ENCODE measurements around the gene ZNF697.

Gene ZNF697

GRCh38 chr1:119679223-119679622 is 31.2 kb upstream of the ZNF697 start:
- Histone ChIP-seq H3K18ac (ENCODE audit: low read depth in 1 of 2, low read length in 2 of 2) (no peak overlapping the region), H3K23ac (ENCODE audit: low read length in 2 of 2) (no peak overlapping the region), H4K8ac (ENCODE audit: low read length) (no peak overlapping the region), H4K91ac (ENCODE audit: low read length) (no peak overlapping the region), H2BK12ac (ENCODE audit: low read length in 2 of 2) (no peak overlapping the region), H3K36me3 (ENCODE audit: control insufficient read depth in 1 of 2, insufficient read depth in 2 of 2, low read depth in 1 of 2, low read length in 2 of 2) (no peaks in the 10 kb centered on the region), H3K4me3 (ENCODE audit: insufficient read depth in 1 of 2, low read depth in 1 of 2, low read length in 2 of 2) (no peak overlapping the region), H3K14ac (ENCODE audit: low read length in 2 of 2) (no peak overlapping the region), H3K4me2 (ENCODE audit: low read length, poor library complexity, severe bottlenecking) (no peak overlapping the region), H3K4me1 (ENCODE audit: control insufficient read depth, insufficient read depth, low read depth, low read length) (no peaks in the 10 kb centered on the region), H3K27ac (ENCODE audit: low read length, poor library complexity, severe bottlenecking) (no peak overlapping the region), H3K79me1 (replicated peaks; ENCODE audit: low read length, poor library complexity, severe bottlenecking) (no peaks in the 10 kb centered on the region), H2BK5ac (ENCODE audit: low read depth, low read length, poor library complexity, severe bottlenecking) (no peak overlapping the region), H3K27me3 (ENCODE audit: control insufficient read depth in 1 of 2, insufficient read depth in 1 of 2, low read length in 2 of 2) (peaks cover 0 to 17% of the 10 kb centered on the region in 2 experiments), H2AK5ac (ENCODE audit: low read length, severe bottlenecking) (no peak overlapping the region), H2BK15ac (ENCODE audit: low read depth, poor library complexity, severe bottlenecking) (no peak overlapping the region), H3K9ac (ENCODE audit: low read length) (no peak overlapping the region), H2BK120ac (ENCODE audit: low read depth, low read length) (no peak overlapping the region), H3K9me3 (ENCODE audit: control insufficient read depth, low read length) (no peaks in the 10 kb centered on the region), H3K4ac (ENCODE audit: low read depth in 1 of 2, low read length in 2 of 2) (no peak overlapping the region), H2AFZ (ENCODE audit: low read depth, low read length) (no peak overlapping the region)
- no peak for DNase-seq
- WGBS: 100% methylated on average over 1 of the region's 1 CpG

- no peak overlapping the region for H2BK120ac ChIP-seq (ENCODE audit: low read depth, low read length)
- no peak overlapping the region for H3K4me2 ChIP-seq (ENCODE audit: low read length, poor library complexity, severe bottlenecking)
- H3K18ac ChIP-seq (ENCODE audit: low read depth in 1 of 2, low read length in 2 of 2): no peak overlapping the region
- H2BK5ac ChIP-seq (ENCODE audit: low read depth, low read length, poor library complexity, severe bottlenecking): no peak overlapping the region
- peak overlapping the region; percentile 62 for H2AK5ac ChIP-seq (ENCODE audit: low read length, severe bottlenecking)
- no peak overlapping the region for H2BK12ac ChIP-seq (ENCODE audit: low read length in 2 of 2)
- H3K27ac ChIP-seq (ENCODE audit: low read length, poor library complexity, severe bottlenecking): no peak overlapping the region
- no peak overlapping the region for H2AFZ ChIP-seq (ENCODE audit: low read depth, low read length)
- H3K4ac ChIP-seq (ENCODE audit: low read depth in 1 of 2, low read length in 2 of 2): no peak overlapping the region
- H3K4me3 ChIP-seq (ENCODE audit: insufficient read depth in 1 of 2, low read depth in 1 of 2, low read length in 2 of 2): no peak overlapping the region
- no peak for DNase-seq
- H3K23ac ChIP-seq (ENCODE audit: low read length in 2 of 2): no peak overlapping the region
- H4K91ac ChIP-seq (ENCODE audit: low read length): no peak overlapping the region
- no peaks in the 10 kb centered on the region for H3K9me3 ChIP-seq (ENCODE audit: control insufficient read depth, low read length)
- H2BK15ac ChIP-seq (ENCODE audit: low read depth, poor library complexity, severe bottlenecking): no peak overlapping the region
- H4K8ac ChIP-seq (ENCODE audit: low read length): no peak overlapping the region
- H3K9ac ChIP-seq (ENCODE audit: low read length): no peak overlapping the region
- H3K79me1 ChIP-seq (replicated peaks; ENCODE audit: low read length, poor library complexity, severe bottlenecking): no peaks in the 10 kb centered on the region
- WGBS: 92% methylated on average over 8 of the region's 8 CpGs
- no peak overlapping the region for H3K14ac ChIP-seq (ENCODE audit: low read length in 2 of 2)
- H3K4me1 ChIP-seq (ENCODE audit: control insufficient read depth, insufficient read depth, low read depth, low read length): no peaks in the 10 kb centered on the region
- peaks cover 0 to 14% of the 10 kb centered on the region in 2 experiments for H3K27me3 ChIP-seq (ENCODE audit: control insufficient read depth in 1 of 2, insufficient read depth in 1 of 2, low read length in 2 of 2)
- H3K36me3 ChIP-seq (ENCODE audit: control insufficient read depth in 1 of 2, insufficient read depth in 2 of 2, low read depth in 1 of 2, low read length in 2 of 2): no peaks in the 10 kb centered on the region
Observed at GRCh38 chr1:119676571-119677206, 28.6 kb upstream of the ZNF697 start.

- Histone ChIP-seq H2BK12ac (ENCODE audit: low read length in 2 of 2) (no peak overlapping the region), H3K14ac (ENCODE audit: low read length in 2 of 2) (no peak overlapping the region), H3K4me2 (ENCODE audit: low read length, poor library complexity, severe bottlenecking) (peak overlapping the region; percentile 67), H2AK5ac (ENCODE audit: low read length, severe bottlenecking) (no peak overlapping the region), H4K91ac (ENCODE audit: low read length) (no peak overlapping the region), H3K4ac (ENCODE audit: low read depth in 1 of 2, low read length in 2 of 2) (no peak overlapping the region), H2AFZ (ENCODE audit: low read depth, low read length) (peak overlapping the region; percentile 48), H2BK15ac (ENCODE audit: low read depth, poor library complexity, severe bottlenecking) (no peak overlapping the region), H3K27ac (ENCODE audit: low read length, poor library complexity, severe bottlenecking) (peak overlapping the region; percentile 23), H2BK5ac (ENCODE audit: low read depth, low read length, poor library complexity, severe bottlenecking) (no peak overlapping the region), H3K9ac (ENCODE audit: low read length) (peak overlapping the region; percentile 83), H3K79me1 (replicated peaks; ENCODE audit: low read length, poor library complexity, severe bottlenecking) (no peaks in the 10 kb centered on the region), H3K36me3 (ENCODE audit: control insufficient read depth in 1 of 2, insufficient read depth in 2 of 2, low read depth in 1 of 2, low read length in 2 of 2) (no peaks in the 10 kb centered on the region), H2BK120ac (ENCODE audit: low read depth, low read length) (no peak overlapping the region), H3K18ac (ENCODE audit: low read depth in 1 of 2, low read length in 2 of 2) (no peak overlapping the region), H3K9me3 (ENCODE audit: control insufficient read depth, low read length) (no peaks in the 10 kb centered on the region), H3K27me3 (ENCODE audit: control insufficient read depth in 1 of 2, insufficient read depth in 1 of 2, low read length in 2 of 2) (peaks cover 0 to 14% of the 10 kb centered on the region in 2 experiments), H4K8ac (ENCODE audit: low read length) (no peak overlapping the region), H3K4me3 (ENCODE audit: insufficient read depth in 1 of 2, low read depth in 1 of 2, low read length in 2 of 2) (peak overlapping the region; percentile 12 to 77), H3K23ac (ENCODE audit: low read length in 2 of 2) (no peak overlapping the region), H3K4me1 (ENCODE audit: control insufficient read depth, insufficient read depth, low read depth, low read length) (no peaks in the 10 kb centered on the region)
- 32% methylated on average over 14 of the region's 16 CpGs for WGBS
- peak; percentile 88 for DNase-seq
Observed at GRCh38 chr1:119675349-119676345, 27.6 kb upstream of the ZNF697 start.

GRCh38 chr1:119674835-119675289 is 26.8 kb upstream of the ZNF697 start:
- Histone ChIP-seq H3K23ac (ENCODE audit: low read length in 2 of 2) (no peak overlapping the region), H3K4ac (ENCODE audit: low read depth in 1 of 2, low read length in 2 of 2) (no peak overlapping the region), H2BK120ac (ENCODE audit: low read depth, low read length) (no peak overlapping the region), H3K4me2 (ENCODE audit: low read length, poor library complexity, severe bottlenecking) (no peak overlapping the region), H4K91ac (ENCODE audit: low read length) (no peak overlapping the region), H3K27me3 (ENCODE audit: control insufficient read depth in 1 of 2, insufficient read depth in 1 of 2, low read length in 2 of 2) (peaks cover 0 to 9% of the 10 kb centered on the region in 2 experiments), H3K36me3 (ENCODE audit: control insufficient read depth in 1 of 2, insufficient read depth in 2 of 2, low read depth in 1 of 2, low read length in 2 of 2) (no peaks in the 10 kb centered on the region), H4K8ac (ENCODE audit: low read length) (no peak overlapping the region), H3K4me1 (ENCODE audit: control insufficient read depth, insufficient read depth, low read depth, low read length) (no peaks in the 10 kb centered on the region), H3K9ac (ENCODE audit: low read length) (peak overlapping the region; percentile 83), H3K4me3 (ENCODE audit: insufficient read depth in 1 of 2, low read depth in 1 of 2, low read length in 2 of 2) (peak overlapping the region in 1 of 2 experiments; percentile 77), H3K14ac (ENCODE audit: low read length in 2 of 2) (no peak overlapping the region), H3K18ac (ENCODE audit: low read depth in 1 of 2, low read length in 2 of 2) (no peak overlapping the region), H2AK5ac (ENCODE audit: low read length, severe bottlenecking) (no peak overlapping the region), H3K27ac (ENCODE audit: low read length, poor library complexity, severe bottlenecking) (no peak overlapping the region), H2BK12ac (ENCODE audit: low read length in 2 of 2) (no peak overlapping the region), H3K9me3 (ENCODE audit: control insufficient read depth, low read length) (no peaks in the 10 kb centered on the region), H2BK5ac (ENCODE audit: low read depth, low read length, poor library complexity, severe bottlenecking) (no peak overlapping the region), H3K79me1 (replicated peaks; ENCODE audit: low read length, poor library complexity, severe bottlenecking) (no peaks in the 10 kb centered on the region), H2AFZ (ENCODE audit: low read depth, low read length) (no peak overlapping the region), H2BK15ac (ENCODE audit: low read depth, poor library complexity, severe bottlenecking) (no peak overlapping the region)
- WGBS: 90% methylated on average over 1 of the region's 6 CpGs
- no peak for DNase-seq
